Fibroblast of skin of back (primary cell): Measurements from ENCODE around the gene BCL2L15. TPM values are rescaled to one million over a fixed set of nuclear protein-coding genes. Genes with fewer than 3 reads are reported as not detected.

Source experiments
- DNase-seq: peaks from one replicate; pipeline ENCODE4 v3.0.0-alpha.2; 2013
- polyA plus RNA-seq, 2 experiments: library from polyadenylated mRNA; unstranded; fragments of 120-200 nt; gene quantifications; one replicate each; pipeline ENCODE4 v1.2.1, GENCODE V29; 2013; ENCODE audit not compliant: insufficient read length in 2 of 2

Gene BCL2L15
- polyA plus RNA-seq (2013, experiment 1 of 2; ENCODE audit: insufficient read length): 0.07 TPM
- polyA plus RNA-seq (2013, experiment 2 of 2; ENCODE audit: insufficient read length): 0.24 TPM

- DNase-seq: no peak
Measured at GRCh38 chr1:113887402-113888175, at the start of gene BCL2L15. Gene BCL2L15, minus strand, starts transcription at chr1:113887581. Its CDS starts 206 bp downstream, at chr1:113887375.

- peak; percentile 22 for DNase-seq
Measured at GRCh38 chr1:113937146-113937545, 49.8 kb upstream of the BCL2L15 start.

GRCh38 chr1:113935970-113936369 is 48.6 kb upstream of the BCL2L15 start:
- no peak for DNase-seq

DNA sequence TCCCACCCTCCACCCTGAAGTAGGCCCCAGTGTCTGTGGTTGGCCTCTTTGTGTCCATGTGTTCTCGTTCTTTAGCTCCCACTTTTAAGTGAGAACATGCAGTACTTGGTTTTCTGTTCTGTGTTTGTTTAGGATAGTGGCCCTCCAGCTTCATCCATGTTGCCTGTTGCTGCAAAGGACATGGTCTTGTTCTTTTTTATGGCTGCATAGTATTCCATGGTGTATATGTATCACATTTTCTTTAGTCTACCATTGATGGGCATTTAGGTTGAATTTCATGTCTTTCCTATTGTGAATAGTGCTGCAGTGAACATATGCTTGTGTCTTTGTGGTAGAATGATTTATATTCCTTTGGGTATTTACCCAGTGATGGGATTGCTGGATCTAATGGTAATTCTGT is 47.8 kb upstream of the BCL2L15 start:
- DNase-seq: no peak

- DNase-seq: no peak
Measured at GRCh38 chr1:113934511-113935055, 47.2 kb upstream of the BCL2L15 start.

- no peak for DNase-seq
Measured at GRCh38 chr1:113934006-113934405, 46.6 kb upstream of the BCL2L15 start.

- peak; percentile 30 for DNase-seq
Measured at GRCh38 chr1:113931451-113931851, 44.1 kb upstream of the BCL2L15 start.

GRCh38 chr1:113930499-113931161 is 43.2 kb upstream of the BCL2L15 start:
- DNase-seq: peak; percentile 57

- peak; percentile 32 for DNase-seq
Measured at GRCh38 chr1:113929750-113930498, 42.5 kb upstream of the BCL2L15 start.

DNA sequence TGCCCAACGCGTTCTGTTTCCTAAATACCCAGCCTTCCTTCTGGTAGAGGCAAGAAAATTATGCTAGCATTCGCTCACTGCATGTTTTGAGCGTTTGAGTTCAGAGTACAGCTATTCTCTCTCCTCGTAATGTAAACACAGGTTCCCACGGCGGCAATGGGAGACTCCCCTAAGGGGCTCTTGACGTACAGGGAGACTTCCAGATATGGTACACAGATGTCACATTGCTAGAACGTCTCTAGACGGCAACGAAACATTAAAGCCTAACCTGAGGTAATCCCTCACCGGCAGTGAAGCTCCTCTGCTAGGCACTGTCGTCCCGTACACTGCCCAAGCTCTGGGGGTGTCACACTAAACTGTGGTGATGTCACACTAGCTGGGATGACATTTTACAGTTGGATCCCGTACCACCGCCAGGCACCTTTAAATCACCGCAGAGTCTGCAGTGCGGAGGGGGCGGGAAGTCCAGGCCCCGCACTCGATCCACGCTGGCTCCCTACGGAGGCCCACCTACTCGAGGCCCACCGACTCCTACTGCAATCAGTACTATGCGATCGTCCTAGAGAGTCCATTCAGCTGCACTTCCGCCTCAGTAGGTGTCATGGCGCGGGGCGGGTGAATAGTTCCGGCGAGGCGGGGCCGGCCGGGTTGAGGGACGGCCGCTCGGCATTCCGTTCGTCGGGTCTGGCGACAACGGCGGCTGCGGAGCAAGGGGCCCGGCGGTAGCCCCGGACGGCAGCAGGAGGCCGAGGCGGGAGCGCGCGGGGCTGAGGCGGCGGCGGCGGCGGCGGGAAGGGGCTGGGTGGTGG is 41.8 kb upstream of the BCL2L15 start, which contains the start of gene HIPK1:
Gene HIPK1 (plus strand): TSS at position 384 of the 809 bp plus-strand sequence.
- peak; percentile 91 for DNase-seq

GRCh38 chr1:113928187-113928930 is 41.0 kb upstream of the BCL2L15 start:
- DNase-seq: peak; percentile 40

- DNase-seq: no peak
Measured at GRCh38 chr1:113924473-113924872, 37.1 kb upstream of the BCL2L15 start.

DNA sequence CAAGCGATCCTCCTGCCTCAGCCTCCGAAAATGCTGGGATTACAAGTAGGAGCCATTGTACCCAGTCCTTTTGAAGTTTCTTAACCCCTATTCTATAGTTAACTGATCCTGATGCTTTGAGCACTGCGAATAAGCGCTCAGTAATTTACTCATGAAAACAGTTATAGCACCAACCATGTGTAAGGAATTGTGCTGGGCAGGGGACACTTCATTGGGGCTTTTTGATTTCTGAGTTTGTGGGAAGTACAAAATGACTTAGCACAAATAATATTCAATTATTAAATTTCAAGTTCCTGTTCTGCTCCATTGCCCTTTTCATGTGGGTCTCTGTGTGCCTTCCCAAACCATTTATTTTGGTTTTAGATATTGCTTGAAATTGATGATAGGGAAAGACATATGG is 35.6 kb upstream of the BCL2L15 start:
- DNase-seq: no peak

DNA sequence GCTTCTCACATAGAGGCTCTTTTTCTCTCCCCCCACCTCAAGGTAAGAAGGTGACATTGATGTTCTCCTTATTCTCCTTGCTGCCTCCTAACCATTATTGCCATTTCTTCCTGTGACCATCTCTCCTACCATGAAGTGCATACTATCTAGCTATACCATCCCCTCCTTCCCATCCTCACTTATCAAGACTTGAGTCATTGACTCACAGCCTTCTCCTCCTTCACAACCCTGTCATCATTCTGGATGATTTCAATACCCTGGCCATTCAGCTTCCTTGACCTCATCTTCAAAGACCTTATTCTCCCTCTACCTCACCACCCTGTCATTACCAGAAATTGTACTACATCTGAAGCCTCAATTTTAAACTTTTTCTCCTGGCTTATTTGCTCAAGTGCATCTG is 30.9 kb upstream of the BCL2L15 start:
- DNase-seq: no peak

DNA sequence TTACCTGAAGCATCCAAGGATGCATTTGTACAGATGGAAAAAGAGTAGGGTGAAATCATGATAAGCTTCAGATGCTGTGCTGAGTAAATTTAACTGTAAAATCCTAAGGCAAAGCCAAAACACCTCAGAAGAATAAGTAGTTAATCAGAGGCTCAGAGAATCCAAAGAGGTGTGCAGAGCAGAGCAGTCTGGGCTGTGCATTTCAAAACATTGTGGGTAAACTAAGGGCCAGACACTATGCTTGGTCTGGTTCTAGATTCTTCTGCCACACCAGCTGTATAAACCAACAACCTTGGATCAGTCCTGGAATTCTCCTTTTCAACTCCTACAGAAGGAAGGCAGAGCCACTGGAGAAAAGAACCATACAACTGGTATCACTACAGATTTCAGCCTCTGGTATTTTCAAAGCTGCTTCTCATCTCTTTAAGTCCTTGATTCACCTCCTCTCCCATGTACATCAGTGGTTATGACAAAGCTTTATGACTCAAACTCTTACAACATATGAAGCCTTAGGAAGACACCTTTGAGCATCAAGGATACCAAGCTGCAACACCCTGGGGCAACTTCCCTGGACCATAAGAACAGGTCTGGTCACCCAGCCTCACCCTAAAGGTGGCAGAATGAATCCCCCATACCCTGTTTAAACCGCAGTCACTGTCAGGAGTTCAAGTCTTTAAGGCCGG is 30.2 kb upstream of the BCL2L15 start:
- no peak for DNase-seq

- no peak for DNase-seq
Measured at GRCh38 chr1:113916974-113917373, 29.6 kb upstream of the BCL2L15 start.

- DNase-seq: no peak
Measured at GRCh38 chr1:113913887-113914664, 26.7 kb upstream of the BCL2L15 start.

DNA sequence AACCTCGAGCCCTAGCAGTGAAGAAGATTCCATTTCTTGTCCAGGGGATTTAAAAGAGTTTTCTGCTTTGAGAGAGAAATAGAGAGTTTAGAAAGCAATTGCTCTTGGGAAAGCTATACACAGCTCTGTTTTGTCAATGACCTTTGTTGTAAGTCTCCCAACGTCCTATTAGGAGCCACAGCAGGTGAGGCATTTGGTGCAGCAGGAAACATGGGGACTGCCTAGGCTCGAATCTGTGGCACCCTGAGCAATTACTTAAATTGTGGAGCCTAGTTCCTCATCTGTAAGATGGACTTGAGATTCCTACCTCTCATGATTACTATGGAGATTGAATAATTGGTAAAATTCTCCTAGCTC is 25.9 kb upstream of the BCL2L15 start:
- DNase-seq: no peak

DNA sequence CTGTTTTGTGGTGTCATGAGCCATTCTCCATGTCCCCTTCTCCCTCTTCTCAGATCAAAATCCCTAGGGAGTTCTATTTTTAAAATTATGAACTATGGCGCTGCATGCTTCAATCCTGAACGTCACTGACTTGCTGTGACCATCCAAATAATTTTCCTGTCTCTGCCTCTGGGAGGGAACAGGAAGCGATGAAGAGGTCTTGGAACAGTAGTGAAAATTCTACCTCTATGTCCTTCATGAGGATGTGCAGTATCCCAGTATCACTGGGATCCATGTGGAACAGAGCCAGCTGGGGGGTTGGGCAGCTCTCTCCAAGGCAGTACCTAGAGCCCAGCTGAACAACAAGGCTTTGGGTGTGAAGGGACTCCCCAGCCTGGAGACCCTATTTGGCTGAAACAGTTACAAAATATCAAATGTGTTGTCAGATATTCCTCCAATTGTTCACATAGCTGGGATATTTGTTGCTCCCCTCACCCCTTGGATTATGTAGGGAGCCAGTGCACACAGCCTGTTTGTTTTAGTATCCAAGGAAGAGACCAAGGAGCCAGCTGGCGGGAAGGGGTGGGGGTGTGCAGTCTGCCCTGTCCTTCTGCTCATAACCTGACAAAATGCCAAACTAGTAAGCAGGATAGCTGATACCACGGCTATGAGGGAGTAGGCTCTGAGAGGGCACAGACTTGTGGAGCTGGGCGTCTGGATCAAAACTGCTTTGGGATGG is 25.4 kb upstream of the BCL2L15 start:
- DNase-seq: peak; percentile 69
